ENCODE data around the gene RAE1.

DNA sequence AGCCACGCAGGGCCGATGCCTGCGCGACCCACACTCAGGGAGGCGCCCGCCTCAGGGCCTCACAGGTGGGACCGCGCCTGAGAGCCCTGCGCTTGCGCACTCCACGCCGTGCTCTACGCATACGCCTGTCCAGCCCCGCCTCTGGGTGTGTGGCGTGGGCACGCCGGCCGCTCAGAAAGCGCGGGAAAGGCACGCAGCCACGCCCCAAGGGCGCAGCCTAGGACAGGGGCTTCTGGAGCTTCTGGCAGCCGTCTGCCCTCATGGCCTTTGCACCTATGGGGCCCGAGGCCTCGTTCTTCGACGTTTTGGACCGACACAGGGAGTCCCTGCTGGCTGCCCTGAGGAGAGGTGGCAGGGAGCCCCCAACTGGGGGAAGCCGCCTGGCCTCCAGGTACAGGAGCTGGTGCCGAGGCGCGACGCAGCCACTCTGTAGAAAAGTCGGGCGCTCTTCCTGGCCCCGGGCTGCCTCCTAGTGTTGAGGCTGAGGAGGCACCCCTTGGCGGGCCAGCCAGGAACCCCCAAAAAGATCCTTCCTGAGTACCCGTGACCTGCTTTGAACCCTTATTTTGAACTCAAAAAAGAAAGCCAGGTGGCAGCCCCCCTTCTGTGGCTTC is 21.3 kb upstream of the RAE1 start, which contains the start of gene SPO11:
- TF ChIP-seq, protein P1, sequence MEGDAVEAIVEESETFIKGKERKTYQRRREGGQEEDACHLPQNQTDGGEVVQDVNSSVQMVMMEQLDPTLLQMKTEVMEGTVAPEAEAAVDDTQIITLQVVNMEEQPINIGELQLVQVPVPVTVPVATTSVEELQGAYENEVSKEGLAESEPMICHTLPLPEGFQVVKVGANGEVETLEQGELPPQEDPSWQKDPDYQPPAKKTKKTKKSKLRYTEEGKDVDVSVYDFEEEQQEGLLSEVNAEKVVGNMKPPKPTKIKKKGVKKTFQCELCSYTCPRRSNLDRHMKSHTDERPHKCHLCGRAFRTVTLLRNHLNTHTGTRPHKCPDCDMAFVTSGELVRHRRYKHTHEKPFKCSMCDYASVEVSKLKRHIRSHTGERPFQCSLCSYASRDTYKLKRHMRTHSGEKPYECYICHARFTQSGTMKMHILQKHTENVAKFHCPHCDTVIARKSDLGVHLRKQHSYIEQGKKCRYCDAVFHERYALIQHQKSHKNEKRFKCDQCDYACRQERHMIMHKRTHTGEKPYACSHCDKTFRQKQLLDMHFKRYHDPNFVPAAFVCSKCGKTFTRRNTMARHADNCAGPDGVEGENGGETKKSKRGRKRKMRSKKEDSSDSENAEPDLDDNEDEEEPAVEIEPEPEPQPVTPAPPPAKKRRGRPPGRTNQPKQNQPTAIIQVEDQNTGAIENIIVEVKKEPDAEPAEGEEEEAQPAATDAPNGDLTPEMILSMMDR (IDR thresholded peaks at IDR 0.05; ENCODE audit: poor library complexity), result peak; percentile 31
- no peak for TF ChIP-seq EZH2 (IDR thresholded peaks at IDR 0.05; ENCODE audit: borderline replicate concordance)
